Right lung (tissue), 5 donors: Measurements from ENCODE around the gene SPRED2. TPM values are rescaled to one million over a fixed set of nuclear protein-coding genes. Genes with fewer than 3 reads are reported as not detected.

Experiments
- DNase-seq, 2 donors: peaks; one replicate each; pipeline ENCODE4 v3.0.0-alpha.2; 2013
- polyA plus RNA-seq, 5 donors: library from polyadenylated mRNA; unstranded; fragments of 120-200 nt; gene quantifications; one replicate each; pipeline versions ENCODE4 v1.2.1 to v1.2.3, GENCODE V29; 2013; ENCODE audit warnings: inconsistent platforms in 1 of 5, low replicate concordance in 1 of 5; ENCODE audit not compliant: insufficient read length in 5 of 5, insufficient read depth in 1 of 5

SPRED2 gene
- polyA plus RNA-seq, 5 donors = 27.3 to 39.5 (median 34.7) TPM

- no peak for DNase-seq
Observed at GRCh38 chr2:65388596-65389390, 43.6 kb downstream of the SPRED2 start.

- DNase-seq = no peak
Observed at GRCh38 chr2:65388051-65388531, 44.3 kb downstream of the SPRED2 start.

DNA sequence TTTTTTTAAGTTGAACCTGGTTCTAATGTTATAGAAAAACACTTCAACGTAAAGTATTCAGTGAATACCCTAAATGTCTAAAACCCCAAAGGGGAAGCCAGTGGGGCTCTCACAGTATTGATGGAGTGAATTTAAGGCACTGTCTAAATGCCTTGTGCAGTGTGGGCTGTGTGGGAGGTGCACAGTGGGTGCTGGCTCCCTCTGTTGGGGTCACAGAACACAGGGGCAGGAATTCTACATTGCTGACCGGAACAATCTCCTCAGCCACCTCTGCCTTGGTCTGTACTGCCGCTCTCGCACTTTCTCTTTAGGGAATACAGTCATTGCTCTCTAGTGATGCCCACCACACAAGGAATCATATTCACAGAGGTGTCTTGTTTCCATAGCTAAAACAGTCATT, 45.4 kb downstream of the SPRED2 start:
- DNase-seq = no peak

DNA sequence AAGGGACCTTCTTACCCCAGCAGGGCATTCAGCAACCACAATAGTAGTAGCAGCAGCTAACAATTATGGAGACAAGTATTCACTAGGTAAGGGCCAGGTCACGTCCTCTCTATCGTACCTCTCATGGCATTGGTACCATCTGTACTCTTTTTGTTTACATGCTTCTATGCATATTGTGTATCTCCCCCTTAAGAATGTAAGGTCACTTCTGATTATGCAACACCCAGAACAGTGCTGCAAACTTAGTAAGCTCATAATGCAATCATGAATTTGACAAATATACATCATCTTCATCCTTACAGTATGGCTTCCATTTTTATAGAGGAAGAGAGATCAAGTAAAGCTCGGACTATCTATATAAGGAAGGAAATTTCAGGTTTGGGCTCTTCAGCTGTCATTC, 46.1 kb downstream of the SPRED2 start:
- no peak for DNase-seq

GRCh38 chr2:65383541-65384488, 48.6 kb downstream of the SPRED2 start:
- DNase-seq = no peak

GRCh38 chr2:65382776-65383357, 49.5 kb downstream of the SPRED2 start:
- DNase-seq = peak; percentile 62 to 64

DNA sequence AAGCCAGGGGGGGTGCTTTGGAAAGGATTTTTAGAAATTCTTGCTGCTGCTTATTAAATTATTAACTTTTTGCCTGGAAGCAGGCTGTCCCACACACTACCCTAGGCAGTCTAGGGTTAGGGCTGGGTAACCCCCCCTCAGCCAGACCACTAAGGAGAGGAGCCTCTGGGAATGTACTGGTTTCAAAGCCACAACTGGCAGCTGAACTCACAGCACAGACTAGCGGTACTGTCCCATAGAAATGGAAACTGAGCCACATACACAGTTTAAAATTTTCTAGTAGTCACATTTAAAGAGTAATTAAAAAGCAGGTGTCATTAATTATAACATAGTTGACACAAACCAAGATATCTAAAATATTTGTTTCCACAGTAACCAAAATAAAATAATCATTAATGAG, 50.1 kb downstream of the SPRED2 start:
- no peak for DNase-seq

DNA sequence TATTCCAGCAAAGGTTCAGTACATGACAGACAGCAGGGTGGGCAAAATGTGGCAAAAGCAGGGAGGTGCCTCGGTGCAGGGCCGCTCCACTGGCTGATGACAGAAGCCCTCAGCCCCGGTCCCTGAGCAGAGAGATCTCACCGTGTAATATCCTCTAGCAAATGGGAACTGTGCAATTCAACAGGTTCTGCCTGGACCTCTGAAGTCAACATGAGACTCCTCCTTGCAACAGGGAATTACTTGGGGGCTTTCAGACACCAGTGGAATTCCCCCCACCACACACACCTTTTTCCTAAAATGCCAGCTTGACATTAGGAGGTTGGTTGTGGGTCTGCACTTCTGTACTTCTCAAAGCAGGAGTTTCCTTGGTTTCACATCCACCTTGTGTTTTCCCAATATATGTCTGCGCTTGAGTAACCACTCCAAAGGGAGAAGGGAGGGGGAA, 50.8 kb downstream of the SPRED2 start:
- no peak for DNase-seq

DNA sequence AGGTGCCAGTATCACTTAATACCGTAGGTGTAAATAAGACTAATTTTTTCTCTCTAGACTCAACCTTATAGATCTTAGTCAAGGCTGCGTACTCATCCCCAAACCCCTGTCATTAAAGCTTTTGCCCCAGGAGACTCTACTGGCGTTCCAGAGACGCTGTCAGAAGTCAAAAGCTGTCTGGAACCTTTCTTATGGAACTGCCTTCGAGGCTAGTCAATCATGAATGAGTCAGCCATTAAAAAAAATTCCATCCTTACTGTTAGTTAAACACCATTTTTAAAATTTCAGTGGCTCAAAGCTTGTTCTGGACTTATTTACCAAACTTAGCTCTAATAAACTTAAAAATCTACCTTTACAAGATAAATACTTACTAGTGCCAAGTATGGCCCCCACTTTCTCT, 52.1 kb downstream of the SPRED2 start:
- no peak for DNase-seq

DNA sequence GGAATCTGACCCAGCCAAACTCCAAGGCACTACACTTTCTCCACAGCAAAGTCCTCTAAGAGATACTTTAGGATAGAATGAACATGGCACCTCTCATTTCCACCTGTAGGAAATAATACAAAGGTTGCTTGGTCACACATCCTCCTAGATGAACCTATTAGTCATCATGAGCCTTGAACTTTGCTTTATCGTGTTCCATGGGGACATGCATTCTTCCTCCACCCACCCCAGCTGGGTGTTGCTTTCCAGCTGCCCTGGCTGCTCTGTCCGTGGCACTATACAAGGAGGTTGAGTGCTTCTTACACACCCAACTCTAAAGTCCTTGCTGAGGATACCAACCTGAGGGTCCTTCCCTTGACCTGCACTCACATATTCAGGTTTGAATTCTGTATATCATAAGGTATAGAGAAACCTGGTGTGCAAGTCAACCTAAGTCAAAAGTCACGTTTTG, 52.7 kb downstream of the SPRED2 start:
- DNase-seq = no peak

- DNase-seq = no peak
Observed at GRCh38 chr2:65379223-65379622, 53.2 kb downstream of the SPRED2 start.

GRCh38 chr2:65378290-65378689, 54.1 kb downstream of the SPRED2 start:
- no peak for DNase-seq

DNA sequence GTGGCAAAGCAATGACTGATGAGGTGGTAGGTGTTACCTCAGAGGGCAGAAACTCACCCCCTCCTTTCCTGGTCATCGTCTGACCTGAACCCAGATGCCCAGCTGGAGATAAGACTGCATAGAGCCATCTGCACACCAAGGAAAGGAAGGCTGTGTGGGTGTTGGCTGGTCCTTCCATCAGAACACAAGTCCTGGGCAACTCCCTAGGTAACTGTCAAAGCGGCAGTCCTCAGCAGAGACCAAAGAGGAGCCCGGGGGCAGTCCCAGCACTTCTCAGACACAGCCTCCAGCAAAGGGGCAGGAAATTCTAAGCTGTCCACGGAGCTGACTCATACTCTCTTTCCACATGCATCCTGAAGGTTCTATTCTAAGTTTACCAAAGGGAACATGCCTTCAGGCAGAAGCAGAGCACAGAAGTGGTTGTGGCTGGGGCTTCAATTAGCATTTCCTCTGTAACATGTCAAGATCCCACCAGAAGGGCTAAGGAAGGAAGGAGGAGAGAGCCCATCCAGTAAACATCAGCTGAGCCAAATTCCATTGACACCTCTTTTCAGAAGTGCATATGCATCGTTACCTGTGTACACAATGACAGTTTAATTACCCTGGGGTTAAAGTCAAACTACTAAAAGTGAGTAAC, 54.7 kb downstream of the SPRED2 start:
- no peak for DNase-seq

DNA sequence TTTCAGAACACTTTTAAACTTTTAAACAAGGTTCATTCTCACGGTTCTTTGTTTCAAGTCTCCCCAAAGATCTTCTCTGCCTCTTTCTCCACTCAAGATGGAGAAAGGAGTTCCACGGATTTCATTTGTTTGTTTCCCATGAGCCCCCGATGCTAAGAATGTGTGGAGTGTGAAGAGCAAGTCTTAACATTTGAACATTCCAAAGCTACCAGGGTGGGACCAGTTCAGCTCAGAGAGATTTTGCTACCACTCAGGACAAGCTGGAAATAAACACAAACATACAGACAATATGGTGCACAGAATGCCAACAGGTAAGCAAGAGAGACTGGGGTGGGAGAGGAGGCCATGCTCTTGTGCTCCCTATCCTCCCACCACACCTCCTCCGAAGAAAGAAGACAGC, 56.7 kb downstream of the SPRED2 start:
- DNase-seq = no peak

GRCh38 chr2:65374999-65375398, 57.4 kb downstream of the SPRED2 start:
- DNase-seq = no peak

GRCh38 chr2:65374575-65374974, 57.8 kb downstream of the SPRED2 start:
- no peak for DNase-seq

GRCh38 chr2:65373365-65373918, 59.0 kb downstream of the SPRED2 start:
- DNase-seq = no peak

GRCh38 chr2:65372619-65373018, 59.8 kb downstream of the SPRED2 start:
- no peak for DNase-seq

- no peak for DNase-seq
Observed at GRCh38 chr2:65371074-65371434, 61.3 kb downstream of the SPRED2 start.

GRCh38 chr2:65370387-65371073, 61.9 kb downstream of the SPRED2 start:
- no peak for DNase-seq

DNA sequence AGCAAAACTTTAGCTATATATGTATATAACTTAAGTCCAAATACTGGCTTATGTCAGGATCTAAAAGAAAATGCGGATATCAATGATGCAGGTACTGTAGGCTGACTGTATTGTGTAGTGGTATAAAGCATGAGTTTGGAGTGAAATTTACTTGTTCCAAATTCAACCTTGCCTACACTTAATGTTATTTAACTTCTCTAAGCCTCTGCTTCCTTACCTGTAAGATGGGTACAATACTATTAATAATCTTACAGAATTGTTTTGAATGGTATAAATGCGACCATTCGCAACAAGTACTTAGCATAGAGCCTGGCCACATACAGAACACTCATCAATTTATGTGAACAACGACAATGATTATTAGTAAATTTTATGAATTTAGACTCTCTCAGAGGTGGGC, 62.4 kb downstream of the SPRED2 start:
- DNase-seq = no peak
